NCI-H1417 treated with DMSO at 0.1 percent for 48 hours (cell line): ENCODE measurements around the gene DDIAS.

Source experiments
- DNase-seq: peaks from one replicate; lab custom pipeline; 2025; lab: John Stamatoyannopoulos, UW

DDIAS gene

GRCh38 chr11:82972103-82972502, 70.6 kb downstream of the DDIAS start:
- no peak for DNase-seq

GRCh38 chr11:82974135-82974534, 72.6 kb downstream of the DDIAS start:
- no peak for DNase-seq

- DNase-seq, result no peak
Measured at GRCh38 chr11:82974851-82975250, 73.3 kb downstream of the DDIAS start.

GRCh38 chr11:82975882-82976281, 74.3 kb downstream of the DDIAS start:
- DNase-seq, result no peak

- no peak for DNase-seq
Measured at GRCh38 chr11:82976786-82977185, 75.2 kb downstream of the DDIAS start.

GRCh38 chr11:82978422-82979099, 77.0 kb downstream of the DDIAS start:
- no peak for DNase-seq

- DNase-seq, result no peak
Measured at GRCh38 chr11:82979824-82980223, 78.3 kb downstream of the DDIAS start.

- no peak for DNase-seq
Measured at GRCh38 chr11:82980292-82980691, 78.8 kb downstream of the DDIAS start.

- no peak for DNase-seq
Measured at GRCh38 chr11:82980947-82981346, 79.4 kb downstream of the DDIAS start.

GRCh38 chr11:82981852-82982251, 80.3 kb downstream of the DDIAS start:
- no peak for DNase-seq
